GM18870 (cell line): ENCODE results near the gene GSTA4.
A peak's percentile ranks its signal among the peaks of the same experiment; 100 is the strongest.
"Not testable (repeated sequence)": the region's sequence is repeated elsewhere in the genome, so short reads cannot be mapped to it uniquely, and the experiment has no call there.

Experiments
- ATAC-seq: cut with Tn5 transposase; IDR thresholded peaks from one replicate; pipeline ENCODE4 v1.9.1; 2021; ENCODE audit warnings: moderate library complexity; ENCODE audit not compliant: unreplicated experiment

Gene GSTA4

DNA sequence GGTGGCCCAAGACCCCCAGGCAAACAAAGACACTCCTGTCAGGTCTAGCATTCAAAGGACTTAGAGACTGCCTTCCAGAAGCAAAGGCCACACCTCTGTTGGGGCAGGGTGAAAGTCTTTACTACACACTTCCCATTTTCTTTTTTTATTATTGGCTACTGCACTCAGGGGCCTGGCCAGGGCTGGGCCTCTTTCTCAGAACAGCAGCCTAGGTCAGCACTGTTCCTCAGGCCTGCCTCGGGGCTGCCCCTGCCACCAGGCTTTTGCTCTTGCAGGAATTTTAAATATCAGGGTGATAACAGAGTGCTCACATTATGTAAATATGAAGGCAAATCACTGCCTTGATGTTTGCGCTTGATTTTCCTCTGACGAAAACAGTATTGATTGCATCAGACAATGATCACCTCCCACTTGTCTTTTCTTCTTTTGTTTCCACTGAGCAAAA is 18.5 kb downstream of the GSTA4 start:
- peak; percentile 68 for ATAC-seq

DNA sequence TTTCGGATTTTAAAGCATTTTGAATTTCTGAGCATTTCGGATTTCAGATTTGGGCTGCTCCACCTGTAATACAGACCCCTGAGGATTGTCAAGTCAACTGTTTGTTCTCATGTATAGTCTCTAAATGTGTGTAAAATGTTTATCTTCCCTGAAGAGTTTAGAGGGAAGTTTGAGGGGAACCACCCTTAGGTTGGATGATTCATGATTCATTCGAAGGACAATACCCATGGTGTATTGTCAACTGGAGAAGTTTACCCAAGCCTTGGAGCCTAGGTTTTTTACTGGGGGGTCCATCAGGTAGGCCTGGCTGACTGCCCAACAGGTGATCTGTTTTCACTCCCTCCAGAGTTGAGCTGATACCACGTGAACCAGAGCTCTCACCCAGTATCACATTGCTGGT is 18.9 kb downstream of the GSTA4 start:
- ATAC-seq: no peak

DNA sequence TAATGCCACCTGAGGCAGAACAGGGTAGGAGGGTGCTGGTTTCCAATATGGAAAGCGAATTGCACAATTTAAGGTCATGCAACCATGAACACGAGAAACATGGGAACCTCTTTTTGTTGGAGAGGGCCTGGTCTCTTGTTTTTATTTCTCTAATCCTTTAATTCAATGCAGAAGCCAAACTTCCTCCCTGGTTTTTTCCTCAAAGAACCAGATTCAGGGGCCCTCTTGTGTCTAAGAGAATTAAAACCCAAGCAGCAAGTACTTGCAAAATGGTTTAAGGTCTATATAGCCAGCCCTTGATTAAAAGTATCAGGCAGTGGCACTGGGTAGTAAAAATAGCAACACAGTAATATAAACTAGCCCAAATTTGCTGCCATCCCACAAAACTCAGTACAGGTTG is 19.5 kb downstream of the GSTA4 start:
- no peak for ATAC-seq

DNA sequence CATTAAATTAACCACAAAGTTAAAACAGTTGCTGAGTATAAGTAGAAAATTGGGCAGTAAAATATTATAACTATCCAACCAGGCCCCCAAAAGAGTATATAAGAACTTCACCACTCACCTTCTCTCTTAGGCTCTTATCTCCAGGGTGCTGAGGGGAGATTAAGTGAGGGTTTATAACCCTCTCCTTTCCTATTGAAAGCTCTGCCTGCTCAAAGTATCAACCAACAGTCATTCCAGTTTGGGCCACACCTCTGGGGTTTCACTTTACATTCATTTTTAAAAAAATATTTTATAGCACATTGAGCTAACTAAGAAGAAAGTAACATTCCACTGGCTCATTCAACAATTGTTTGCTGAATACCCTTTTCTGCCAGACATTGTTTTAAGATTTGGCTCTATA is 22.1 kb downstream of the GSTA4 start:
- ATAC-seq: no peak

DNA sequence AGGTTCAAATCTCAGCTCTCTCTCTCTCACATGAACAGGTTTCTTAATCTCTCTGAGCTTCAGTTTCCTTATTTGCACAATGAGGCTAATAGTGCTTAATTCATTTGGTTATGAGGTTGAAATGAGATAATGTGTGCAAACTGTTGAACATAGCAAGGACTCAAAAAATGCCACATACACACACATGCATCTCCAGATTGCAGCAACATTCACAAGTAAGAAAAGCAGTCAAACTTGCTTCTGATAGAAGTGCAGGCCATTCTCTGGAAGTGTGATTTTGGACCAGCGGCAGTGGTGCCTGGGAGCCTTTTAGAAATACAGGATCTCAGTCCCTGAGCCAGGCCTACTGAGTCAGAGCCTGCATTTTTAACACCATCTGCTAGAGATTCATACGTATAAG is 25.7 kb downstream of the GSTA4 start:
- no peak for ATAC-seq

DNA sequence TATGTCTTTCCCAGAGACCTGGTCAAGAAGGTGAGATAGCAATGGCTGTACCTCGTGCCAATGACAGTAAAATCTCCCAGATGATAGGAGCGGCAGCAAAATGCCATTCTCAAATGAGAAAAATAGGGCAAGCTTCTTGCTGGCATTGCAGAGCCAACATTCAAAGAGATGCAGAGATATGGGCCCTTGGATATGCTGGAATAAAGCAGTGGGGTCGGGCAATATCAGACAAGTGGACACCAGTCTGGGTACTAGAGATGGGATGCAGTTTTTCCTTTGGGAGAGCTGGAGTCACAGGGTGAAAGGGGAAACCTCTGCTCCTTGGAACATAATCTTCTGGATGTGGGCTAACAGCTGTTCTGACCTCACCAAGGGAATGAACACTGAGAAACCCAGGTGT is 29.0 kb downstream of the GSTA4 start:
- no peak for ATAC-seq

DNA sequence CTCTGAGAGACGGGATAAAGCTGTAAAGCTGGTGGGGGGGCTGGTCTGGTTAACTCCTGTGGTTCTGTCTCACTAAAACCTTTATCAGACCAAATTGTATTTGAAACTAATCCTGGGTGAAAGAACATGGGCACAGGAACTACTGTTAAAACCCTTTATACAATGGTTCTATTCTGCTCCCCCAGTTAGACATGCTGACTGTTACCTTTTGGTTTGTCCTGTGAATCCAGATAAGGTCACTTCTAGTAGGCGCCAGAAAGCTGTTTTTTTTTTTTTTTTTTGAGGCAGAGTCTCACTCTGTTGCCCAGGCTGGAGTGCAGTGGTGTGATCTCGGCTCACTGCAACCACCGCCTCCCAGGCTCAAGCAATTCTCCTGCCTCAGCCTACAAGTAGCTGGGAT is 29.7 kb downstream of the GSTA4 start:
- ATAC-seq: no peak

DNA sequence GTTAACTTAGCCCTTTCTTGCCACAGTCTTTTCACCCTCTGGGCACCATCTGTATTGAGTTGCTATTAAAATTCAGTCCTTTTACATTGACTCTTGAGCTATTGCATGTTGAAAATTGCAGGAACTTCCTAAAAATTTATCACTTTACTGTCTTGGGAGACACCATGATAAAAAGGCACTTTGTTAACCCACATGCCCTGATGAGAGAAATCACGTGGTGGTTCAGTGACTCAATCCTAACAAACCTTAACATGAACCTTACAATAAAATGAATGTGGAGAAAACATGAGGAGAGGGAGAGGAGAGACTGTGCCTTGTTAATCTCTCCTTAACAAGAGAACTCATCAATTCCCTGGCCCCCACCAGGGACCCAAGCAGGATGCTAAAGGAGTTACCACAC is 30.8 kb downstream of the GSTA4 start:
- ATAC-seq: no peak

DNA sequence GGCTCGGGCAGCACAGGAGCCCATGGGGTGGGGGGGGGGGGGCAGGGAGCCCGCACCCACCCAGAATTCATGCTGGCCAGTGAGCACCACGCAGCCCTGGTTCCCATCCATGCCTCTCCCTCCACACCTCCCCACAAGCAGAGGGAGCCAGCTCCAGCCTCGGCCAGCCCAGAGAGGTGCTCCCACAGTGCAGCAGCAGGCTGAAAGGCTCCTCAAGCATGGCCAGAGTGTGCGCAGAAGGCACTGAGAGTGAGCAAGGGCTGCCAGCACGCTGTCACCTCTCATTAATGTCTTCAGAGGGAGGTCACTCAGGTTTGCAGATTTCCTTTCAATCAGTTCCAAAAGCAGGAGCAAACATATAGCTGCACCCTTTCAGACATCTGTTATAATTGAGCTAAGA is 32.4 kb downstream of the GSTA4 start:
- ATAC-seq: no peak

DNA sequence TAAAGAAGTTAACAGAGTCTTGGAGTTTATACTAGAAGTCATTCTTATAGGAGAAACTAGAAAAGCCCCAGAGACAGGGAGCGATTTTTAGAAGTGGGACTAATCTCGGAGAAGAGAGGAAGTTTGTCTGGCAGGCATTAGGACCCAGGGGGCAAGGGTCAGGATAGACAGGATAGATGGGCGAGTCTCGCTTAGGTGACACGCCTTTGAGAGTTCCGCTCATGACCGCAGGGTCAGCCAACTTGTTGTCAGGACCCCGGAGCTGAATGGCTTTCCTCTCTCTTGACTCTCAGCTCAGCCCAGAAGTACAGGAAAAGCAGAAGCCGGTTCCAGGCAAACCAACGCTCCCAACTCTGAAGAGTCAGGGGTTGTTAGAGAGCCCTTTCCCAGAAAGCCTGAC is 34.1 kb downstream of the GSTA4 start:
- not testable (repeated sequence) for ATAC-seq

DNA sequence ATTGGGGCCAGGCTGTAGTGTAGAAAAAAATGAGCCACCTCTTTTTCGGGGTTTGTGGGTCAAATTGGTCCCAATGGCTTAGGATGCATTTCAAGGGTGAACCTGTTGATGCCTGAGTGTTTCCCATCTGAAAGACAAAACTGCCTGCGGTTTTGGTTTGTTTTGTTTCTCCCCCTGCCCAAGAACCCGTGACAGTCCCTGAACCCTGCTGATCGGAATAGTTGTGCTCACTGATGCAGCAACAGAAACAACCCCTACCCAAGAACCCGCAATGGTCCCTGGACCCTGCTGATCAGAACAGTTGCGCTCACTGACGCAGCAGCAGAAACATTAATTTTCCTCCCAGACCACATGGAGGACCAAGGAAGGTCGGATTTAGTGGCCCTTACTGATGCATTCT is 34.9 kb downstream of the GSTA4 start:
- not testable (repeated sequence) for ATAC-seq

DNA sequence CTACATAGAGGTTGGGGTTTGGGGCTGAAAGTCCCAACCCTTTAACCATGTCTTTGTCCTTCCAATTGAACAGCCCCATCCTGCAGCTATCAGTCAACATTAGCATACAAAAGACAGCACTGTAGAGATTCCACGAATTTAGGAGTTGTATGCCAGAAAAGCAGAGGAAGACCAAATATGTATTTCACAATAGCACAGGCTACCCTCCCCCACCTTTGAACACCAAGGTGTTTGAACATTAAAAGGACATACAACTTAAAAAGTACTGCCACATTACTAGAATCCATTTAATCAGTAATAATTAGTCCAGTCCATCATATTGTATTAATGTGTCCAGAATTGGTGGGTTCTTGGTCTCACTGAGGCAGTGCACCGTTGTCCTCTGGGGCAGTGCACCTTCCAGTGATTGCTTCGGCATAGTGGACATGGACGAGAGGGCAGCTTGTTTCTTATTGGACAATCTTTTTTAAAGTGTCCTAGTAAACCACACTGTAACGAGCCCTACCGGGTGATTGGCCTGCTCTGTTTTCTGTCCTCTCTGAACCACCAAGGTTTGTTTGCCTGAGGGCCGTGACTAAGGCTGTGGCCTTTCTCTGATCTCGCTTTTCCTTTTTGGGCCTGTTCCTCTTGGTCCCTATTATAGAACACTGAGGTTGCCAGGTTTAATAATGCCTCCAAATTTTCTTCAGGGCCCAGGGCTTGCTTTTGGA is 36.4 kb downstream of the GSTA4 start:
- no peak for ATAC-seq

DNA sequence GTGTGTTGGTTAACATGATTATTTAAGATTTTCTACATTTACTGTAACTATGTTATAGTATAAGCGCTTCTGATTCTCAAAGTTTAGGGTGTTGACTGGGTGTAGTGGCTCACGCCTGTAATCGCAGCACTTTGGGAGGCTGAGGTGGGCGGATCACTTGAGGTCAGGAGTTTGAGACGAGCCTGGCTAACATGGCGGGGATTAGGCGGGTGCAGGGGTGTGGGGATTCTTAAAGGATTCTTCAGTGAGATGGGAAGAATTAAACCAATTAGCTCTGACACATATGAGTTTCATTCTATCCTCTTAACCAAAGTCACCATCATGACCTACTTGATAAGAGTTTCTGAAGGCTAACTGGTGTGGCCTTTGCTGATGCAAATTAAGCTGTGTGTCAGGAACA is 39.2 kb downstream of the GSTA4 start:
- ATAC-seq: no peak

DNA sequence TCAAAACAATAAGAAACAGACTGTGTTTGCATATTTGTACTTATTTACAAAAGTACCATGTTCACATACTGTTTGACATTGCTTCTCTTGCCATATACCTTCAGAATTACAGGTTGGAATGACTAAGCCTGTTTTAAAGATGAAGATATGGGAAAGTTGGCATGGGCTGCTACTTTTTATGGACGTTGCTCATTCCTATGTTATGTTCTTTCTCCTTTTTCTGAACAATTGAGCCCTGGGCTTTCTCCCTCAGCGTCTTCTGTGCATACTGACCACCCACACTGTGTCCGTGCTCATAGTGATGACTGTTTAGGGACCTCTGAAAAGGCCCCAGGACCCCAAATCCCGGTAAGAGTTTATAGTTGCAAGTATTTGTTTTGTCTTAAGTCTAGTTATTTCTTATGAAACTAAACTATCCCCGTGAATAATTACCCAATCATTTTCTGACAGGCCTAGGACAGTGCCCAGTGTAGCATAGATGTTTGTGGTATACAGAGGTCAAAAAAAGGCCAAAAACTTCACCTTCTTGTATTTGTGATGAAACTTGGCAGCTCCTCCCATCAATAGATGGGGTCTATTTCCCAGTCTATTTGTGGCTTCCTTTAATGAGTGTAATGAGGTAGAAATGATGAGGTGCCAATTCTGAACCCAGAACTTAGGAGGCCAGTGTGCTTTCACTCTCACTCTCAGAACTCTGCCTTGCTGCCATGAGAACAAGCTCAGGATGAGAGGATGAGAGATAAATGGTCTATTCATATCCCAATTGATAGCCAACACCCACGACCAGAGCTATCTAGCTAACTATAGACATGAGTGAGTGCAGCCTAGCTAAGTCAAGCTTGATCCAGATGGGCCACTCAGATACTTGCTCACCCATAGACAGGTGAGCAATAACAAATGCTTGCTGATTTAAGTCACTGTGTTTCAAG is 40.9 kb downstream of the GSTA4 start:
- peak; percentile 74 for ATAC-seq

DNA sequence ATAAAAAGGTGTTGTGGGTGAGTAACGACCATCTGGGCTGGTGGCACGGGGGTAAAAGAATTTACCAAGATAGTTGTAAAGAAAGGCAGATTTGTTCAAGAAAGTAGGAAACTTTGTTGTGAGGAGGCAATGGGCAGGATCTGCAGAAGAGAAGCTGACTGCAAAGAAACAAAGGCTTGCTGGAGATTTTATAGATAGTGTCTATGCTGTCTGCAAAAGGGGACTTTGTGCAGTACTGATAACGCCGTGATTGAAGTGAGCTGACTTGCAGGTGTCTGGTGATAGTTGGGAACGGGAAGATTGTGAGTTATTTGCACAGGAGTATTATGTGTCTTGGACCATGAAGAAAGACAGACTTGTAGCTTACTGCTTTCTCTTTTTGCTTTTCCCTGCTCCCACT is 48.8 kb downstream of the GSTA4 start:
- ATAC-seq: no peak

DNA sequence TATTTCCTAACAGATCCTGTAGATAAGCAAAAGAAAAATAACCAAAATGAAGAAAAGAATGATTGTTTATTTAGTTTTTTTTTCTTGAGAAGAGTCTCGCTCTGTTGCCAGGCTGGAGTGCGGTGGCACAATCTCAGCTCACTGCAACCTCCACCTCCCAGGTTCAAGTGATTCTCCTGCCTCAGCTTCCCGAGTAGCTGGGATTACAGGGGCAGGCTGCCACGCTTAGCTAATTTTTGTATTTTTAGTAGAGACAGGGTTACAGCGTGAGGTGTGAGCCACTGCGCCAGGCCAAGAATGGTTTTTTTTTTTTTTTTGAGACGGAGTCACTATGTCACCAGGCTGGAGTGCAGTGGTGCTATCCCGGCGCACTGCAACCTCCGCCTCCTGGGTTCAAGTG is 52.3 kb downstream of the GSTA4 start:
- not testable (repeated sequence) for ATAC-seq

DNA sequence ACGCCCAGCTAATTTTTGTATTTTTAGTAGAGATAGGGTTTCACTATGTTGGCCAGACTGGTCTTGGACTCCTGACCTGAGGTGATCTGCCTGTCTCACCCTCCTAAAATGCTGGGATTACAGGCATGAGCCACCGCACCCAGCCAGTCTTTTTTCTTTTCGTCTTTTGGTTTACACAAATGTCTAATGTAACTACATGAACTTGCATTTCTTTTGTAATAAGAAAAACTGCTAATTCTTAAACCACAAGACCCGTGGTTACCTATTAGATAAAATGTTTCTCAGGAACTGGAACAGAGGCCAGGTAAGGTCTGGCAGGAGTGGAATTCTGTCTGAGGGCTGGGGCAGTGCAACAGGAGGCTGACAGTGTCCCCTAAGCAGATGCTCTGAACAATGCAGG is 52.9 kb downstream of the GSTA4 start:
- no peak for ATAC-seq

DNA sequence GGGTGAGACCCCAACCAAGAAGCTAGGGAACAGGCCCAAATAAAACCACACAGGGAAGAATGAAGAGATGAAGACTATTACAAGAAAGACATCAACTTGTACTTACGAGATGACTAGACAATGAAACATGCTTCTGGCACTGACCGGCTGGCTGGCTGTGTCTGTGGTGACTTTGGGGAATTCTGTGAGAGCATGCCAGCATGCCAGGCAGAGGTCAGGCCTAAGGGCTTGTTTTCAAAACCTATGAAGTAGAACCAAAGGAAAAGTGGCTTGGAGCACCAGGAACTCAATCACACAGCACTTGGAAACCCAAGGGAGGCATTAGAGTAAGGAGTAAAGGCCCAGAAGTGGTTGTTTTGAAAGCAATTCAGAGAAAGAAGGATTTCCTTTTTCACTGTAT is 57.2 kb downstream of the GSTA4 start:
- ATAC-seq: no peak

DNA sequence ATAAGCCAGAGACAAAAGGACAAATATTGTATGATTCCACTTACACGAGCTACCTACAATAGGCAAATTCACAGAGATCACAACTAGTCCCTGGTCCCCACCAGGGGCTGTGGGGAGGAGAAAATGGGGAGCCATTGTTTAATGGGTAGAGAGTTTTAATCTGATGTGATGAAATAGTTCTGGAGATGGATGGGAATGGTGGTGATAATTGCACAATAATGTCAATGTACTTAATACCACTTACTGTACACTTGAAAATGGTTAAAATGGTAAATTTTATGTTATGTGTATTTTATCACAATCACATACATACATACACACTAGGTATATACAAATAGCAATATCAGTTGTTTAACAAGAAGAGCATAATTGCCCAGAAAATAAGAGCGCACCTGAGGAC is 61.3 kb downstream of the GSTA4 start:
- no peak for ATAC-seq

DNA sequence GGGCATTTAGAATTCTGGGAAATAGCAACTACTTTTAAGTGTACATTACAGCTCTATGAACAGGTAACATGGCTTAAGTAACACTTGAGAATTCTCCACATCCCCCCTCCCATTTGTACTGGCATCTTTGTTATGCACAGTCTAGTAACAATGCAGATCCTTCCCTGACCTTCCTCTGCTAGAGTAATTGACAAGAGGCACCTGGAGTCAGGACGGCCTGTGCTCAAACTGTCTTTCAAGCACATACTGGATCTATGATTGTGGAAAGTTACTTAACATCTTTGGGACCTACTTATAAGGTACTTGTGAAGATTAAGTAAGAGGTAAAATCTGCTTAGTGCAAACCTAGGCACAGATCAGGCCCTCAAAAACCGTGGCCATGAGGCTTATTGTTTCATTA is 63.7 kb downstream of the GSTA4 start:
- no peak for ATAC-seq

DNA sequence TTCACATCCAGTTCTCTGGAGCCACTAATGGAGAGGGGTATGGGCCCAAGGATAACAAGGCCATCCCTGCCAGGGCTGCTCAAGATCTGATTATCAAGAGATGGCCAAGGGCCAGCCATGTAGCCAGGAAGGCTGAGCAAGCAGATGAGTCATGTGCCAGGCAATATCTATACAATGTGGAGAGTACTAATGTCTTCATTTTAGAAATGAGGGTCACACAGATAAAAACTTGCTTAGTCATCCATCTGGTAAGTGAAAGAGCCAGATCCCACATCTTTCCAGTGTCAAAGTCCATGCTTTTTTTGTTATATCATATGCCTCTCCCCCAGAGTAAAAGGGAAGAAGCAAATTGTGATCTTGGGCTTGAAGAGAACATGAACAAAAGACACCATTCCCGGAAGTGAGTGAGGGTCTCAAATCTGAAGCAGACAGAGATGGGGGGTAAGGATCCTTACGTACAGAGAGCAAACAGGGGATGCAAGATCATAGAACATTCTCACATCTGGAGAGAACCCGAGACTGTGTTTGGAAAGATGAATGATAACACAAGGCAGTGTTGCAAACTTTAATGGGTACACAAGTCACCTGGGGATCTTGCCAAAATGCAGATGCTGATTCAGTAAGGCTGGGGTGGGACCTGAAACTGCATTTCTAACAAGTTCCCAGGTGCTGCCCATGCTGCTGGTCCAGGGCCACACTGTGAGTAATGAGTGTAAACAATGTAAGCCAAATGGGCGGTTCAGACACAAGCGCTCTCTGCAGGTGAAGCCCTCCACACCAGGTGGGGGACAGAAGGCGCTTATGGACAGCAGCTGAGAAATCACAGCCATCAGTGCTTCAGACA is 65.5 kb downstream of the GSTA4 start:
- no peak for ATAC-seq
